NCI-H146 (cell line): ENCODE data around the gene SYT9.
"Not testable (repeated sequence)": the region's sequence is repeated elsewhere in the genome, so short reads cannot be mapped to it uniquely, and the experiment has no call there.

ENCODE experiments used
- DNase-seq: peaks from one replicate; lab custom pipeline; 2025; lab: John Stamatoyannopoulos, UW

SYT9 gene

GRCh38 chr11:7272373-7272772 is 20.7 kb downstream of the SYT9 start:
- no peak for DNase-seq

- DNase-seq = no peak
Observed at GRCh38 chr11:7275133-7275532, 23.4 kb downstream of the SYT9 start.

DNA sequence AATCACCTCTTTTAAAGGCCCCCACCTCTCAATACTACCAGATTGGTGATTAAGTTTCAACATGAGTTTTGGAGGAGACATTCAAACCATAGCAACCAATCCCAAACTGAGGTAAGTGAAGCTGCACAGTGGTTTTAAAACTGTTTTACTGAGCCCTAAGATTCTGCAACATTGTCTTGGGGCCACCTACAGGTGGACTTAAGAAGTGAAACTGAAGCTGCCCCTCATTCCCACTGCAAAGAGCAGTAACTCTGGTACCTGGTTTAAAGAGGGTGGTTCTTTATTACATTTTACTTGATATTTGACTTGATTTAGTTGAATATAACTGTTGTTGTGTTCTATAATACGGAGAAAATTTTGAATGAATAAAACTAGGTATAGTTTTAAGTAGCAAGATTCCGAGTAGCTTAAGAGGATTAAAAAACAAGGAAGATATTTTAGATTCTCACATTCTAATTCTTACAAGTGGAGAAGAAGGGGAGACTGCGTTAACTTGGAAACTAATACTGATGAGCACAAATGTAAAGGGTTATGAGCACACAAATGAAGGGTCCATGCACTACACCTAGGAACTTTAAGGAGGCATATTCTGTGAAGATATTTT is 26.7 kb downstream of the SYT9 start:
- DNase-seq = peak; percentile 4

GRCh38 chr11:7279676-7280075 is 28.0 kb downstream of the SYT9 start:
- no peak for DNase-seq

DNA sequence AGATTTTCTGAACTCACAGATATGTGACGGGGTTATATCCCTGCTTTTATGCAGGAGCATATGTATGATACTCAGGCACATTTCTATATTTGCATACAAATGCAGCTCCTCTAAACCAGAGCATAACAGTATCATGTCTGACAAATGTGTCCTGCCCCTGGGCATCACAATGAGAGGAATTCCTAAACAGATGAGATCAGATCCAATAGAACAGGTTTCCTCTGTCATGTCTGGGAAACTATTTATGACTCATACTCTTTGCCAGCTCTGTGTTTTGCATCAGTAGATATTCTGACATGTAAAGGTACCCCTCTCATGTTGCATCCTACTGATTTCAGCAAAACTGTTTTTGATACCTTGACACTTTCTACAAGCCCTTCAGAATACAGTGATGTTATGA is 29.4 kb downstream of the SYT9 start:
- DNase-seq = no peak

DNA sequence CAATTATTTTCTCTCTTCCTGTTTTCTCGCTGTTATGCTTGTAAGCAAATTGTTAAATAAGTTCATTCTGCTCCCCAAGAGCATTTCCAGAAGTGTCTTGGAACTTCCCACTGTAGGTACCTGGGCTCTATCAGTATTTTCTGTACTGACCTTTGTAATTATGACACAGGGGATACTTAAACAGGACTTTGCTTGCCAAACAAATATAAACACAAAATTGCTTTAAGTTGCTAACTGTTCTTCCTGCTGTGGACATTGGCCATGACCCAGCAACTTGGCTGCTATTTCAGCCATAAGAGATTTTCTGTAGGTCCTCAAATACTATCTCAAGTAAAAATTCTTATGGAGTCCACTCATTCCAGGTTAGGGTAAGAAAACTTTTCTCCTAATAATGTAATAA is 30.1 kb downstream of the SYT9 start:
- no peak for DNase-seq

DNA sequence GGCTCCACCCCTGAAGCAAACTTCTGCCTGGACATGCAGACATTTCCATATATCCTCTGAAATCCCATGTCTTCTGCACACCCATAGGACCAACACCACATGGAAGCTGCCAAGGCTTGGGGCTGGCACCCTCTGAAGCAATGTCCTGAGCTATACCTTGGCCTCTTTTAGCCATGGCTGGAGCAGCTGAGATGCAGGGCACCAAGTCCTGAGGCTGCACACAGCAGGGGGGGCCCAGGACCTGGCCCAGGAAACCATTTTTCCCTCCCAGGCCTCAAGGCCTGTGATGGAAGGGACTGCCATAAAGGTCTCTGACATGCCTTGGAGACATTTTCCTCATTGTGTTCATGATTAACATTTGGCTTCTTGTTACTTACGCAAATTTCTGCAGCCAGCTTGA is 34.5 kb downstream of the SYT9 start:
- no peak for DNase-seq

DNA sequence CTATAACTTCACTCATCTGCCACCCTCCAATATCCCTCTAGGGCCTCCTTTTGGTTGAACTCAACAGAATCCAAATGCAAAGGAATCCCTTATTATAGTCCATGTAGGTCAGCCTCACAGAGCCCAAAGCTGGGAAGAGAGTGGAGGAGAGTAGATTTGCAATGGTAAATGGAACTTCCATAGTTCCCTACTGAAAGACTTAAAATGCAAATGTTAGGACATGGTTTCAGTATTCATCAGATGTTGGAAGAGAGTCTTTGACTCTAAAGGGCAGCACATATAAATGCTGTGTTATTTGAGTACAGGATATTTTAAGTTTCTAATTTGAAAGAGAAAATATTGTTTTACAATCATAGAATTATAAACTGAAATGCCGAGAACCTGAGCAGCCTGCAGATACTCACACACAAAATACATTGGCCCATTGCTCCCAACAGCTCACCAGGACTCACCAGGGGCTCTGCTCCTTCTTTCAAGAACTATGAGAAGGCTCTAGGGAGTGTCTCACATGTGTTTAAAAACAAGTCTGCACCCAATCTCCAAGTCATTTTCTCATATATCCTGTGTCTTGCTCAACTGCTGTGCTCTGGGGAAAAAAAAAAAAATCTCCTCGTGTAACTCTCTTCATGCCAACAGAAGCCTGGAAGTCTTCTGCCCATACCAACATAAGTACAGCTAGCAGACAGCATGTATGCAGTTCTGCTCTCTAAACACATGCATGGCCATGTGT is 39.6 kb downstream of the SYT9 start:
- DNase-seq = no peak

- DNase-seq = no peak
Observed at GRCh38 chr11:7292922-7293321, 41.2 kb downstream of the SYT9 start.

DNA sequence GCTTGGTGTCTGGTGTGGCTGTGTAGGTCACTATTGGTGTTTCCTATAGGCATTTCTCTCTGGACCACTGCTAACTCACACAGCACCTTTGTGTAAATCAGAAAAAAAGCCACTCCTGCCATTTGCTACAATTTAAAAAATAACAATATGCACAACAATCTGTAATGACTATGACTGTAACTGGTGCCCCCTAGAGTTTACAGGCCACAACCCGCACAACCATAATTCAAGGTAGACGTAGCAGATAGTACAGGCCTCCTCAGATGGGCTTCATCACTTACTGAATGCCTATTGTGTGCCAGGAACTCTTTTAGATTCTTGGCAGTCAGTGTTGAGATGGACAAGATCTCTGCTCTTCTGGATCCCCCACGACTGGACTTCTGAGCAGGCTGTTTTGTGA is 47.7 kb downstream of the SYT9 start:
- no peak for DNase-seq

- no peak for DNase-seq
Observed at GRCh38 chr11:7300281-7300680, 48.6 kb downstream of the SYT9 start.

GRCh38 chr11:7303146-7303545 is 51.4 kb downstream of the SYT9 start:
- DNase-seq = no peak

DNA sequence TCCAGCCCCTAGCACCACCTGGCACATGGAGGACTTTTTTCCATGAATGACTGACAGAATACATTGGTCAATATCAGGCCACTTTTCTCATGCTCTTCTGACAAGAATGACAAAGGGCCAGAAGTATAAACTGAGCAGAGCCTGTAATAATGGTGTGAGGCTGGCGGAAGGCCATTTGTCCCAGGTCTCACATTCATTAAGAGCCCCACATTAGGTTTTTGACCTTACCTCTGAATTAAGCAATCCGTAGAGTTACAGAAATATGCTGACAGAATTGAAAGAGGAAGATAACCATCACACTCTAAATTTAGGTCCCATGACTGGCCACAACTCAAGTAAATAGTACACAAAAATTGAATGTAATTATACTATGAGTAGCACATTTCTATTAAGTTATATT is 55.2 kb downstream of the SYT9 start:
- DNase-seq = no peak

GRCh38 chr11:7307836-7308235 is 56.1 kb downstream of the SYT9 start:
- DNase-seq = no peak

GRCh38 chr11:7311903-7312302 is 60.2 kb downstream of the SYT9 start:
- DNase-seq = no peak

DNA sequence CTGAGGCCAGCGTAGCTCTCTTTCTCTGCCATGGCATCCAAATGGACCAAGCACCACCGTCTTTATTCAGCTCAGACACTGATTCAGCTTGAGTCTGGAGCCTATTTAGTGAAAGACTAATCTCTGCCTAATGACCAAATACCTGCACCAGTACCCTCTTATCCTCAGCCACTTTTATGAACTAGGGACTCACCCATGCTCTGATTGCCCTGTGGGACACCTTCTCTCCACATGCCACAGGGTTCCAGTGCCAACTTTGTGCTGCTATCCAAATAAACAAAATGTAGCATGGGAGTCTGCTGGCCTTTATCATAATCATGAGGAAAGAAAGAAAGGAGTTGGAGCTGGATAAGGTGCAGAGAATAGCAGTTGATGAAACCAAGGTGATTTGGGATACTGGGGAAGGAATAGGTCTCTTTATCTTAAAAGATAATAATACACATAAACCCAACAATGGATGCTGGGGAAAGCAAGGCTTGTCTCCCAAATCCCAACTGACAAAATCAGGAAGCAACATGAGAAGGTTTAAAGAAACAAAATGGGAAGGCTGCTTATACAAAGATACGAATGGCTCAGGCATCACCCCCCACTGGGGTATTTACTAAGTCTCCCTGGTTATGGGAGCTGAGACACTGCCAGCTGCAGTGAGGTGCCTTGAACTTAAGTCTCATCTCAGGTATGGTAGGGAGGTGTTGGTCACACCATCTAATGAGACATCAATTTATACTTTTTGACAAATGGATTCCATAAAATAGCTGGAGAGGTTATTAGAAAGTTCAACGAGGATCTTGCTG is 63.3 kb downstream of the SYT9 start:
- no peak for DNase-seq

DNA sequence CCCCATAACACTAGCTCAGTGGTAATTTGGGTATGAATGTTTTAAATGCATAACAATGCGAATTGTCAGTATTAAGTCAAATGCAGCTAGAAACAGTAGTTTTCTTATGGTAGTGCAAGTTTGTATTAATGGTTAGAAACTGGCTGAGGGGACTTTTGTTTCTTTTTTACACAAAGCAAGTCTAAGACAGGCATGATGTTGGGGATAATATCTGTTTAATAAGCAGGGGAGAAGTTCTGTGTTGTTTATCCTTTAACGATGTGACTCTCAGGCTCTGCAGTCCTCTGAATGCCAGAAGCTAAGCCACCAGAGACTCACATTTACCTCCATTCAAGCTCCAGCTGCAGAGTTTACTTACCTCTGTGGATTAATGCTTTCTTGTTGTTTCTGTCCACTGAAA is 67.8 kb downstream of the SYT9 start:
- no peak for DNase-seq

GRCh38 chr11:7320306-7320705 is 68.6 kb downstream of the SYT9 start:
- no peak for DNase-seq

- no peak for DNase-seq
Observed at GRCh38 chr11:7321473-7322450, 70.1 kb downstream of the SYT9 start.

GRCh38 chr11:7332451-7332850 is 80.7 kb downstream of the SYT9 start:
- DNase-seq = no peak

- DNase-seq = no peak
Observed at GRCh38 chr11:7332962-7333361, 81.3 kb downstream of the SYT9 start.

DNA sequence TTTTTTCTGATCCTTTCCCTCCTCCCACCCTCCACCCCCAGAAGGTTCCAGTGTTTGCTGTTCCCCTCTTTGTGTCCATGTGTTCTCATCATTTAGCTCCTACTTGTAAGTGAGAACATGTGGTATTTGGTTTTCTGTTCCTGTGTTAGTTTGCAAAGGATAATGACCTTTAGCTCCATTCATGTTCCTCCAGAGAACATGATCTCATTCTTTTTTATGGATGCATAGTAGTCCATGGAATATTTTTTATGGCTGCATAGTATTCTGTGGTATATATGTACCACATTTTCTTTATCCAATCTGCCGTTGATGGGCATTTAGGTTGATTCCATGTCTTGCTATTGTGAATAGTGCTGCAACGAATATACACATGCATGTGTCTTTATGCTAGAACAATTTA is 83.7 kb downstream of the SYT9 start:
- DNase-seq = not testable (repeated sequence)
